Activated T-helper 1 cell treated with anti-CD3 and anti-CD28 coated beads, Interleukin-12 subunit alpha, Interleukin-12 subunit beta, Interleukin-2, Interleukin-4 antibody, amounts not matched to agents 30 ng/mL and 10 ng/mL and 1 ng/mL, durations not matched to agents 14 hours and 24 hours and 36 hours (primary cell): ENCODE results near the gene TMEM40. TPM values are rescaled to one million over a fixed set of nuclear protein-coding genes. Genes with fewer than 3 reads are reported as not detected.

ENCODE experiments used
- DNase-seq: peaks from one replicate; pipeline ENCODE4 v3.0.0; 2021; ENCODE audit warnings: low spot score
- H3K27ac Mint-ChIP-seq: one replicate; pipeline ENCODE4 v1.8.0; 2021; ENCODE audit warnings: mild to moderate bottlenecking, mixed read lengths
- H3K27me3 Mint-ChIP-seq: one replicate; pipeline ENCODE4 v1.8.0; 2022; ENCODE audit warnings: mild to moderate bottlenecking, moderate library complexity, mixed read lengths; ENCODE audit not compliant: insufficient read depth
- H3K36me3 Mint-ChIP-seq: one replicate; pipeline ENCODE4 v1.8.0; 2021; ENCODE audit warnings: low read depth, mixed read lengths
- H3K4me1 Mint-ChIP-seq: one replicate; pipeline ENCODE4 v1.8.0; 2021; ENCODE audit warnings: low read depth, mixed read lengths
- H3K4me3 Mint-ChIP-seq: one replicate; pipeline ENCODE4 v1.8.0; 2021; ENCODE audit warnings: mild to moderate bottlenecking, moderate library complexity, mixed read lengths
- H3K9me3 Mint-ChIP-seq: one replicate; pipeline ENCODE4 v1.8.0; 2021; ENCODE audit warnings: mixed read lengths
- intact Hi-C: fragments of 100-400 bp; cut with micrococcal nuclease; formaldehyde crosslinking; loops from one replicate; pipeline ENCODE4 v1.15.1; 2024
- total RNA-seq: library from RNA; stranded (reverse); gene quantifications from 2 replicates; pipeline ENCODE4 v1.2.3, GENCODE V29; 2022

Gene TMEM40
- total RNA-seq, 1 donor from 2014 or later: not detected

DNA sequence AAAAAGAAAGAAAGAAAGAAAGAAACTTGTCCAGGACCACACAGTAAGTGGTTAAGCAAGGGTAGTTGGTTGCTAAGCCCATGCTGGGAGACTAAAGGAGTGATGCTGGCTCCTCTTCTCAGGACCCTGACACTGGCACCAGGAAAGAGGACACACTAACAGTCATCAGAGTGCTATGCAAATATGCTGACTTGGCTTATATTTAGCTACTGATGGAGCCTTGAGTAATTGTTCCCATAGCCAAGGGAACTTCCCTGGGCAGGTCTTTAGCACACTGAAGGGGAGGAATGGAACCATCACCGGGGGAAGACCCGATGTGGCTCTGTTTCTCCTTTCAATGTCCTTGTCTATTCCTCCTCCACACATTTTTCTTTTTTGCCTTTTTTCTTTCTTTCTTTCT is 6.2 kb downstream of the TMEM40 start:
- H3K4me3 Mint-ChIP-seq: no peak overlapping the region
- no peaks in the 10 kb centered on the region for H3K36me3 Mint-ChIP-seq
- no peaks in the 10 kb centered on the region for H3K9me3 Mint-ChIP-seq
- DNase-seq: no peak
- peaks cover 7% of the 10 kb centered on the region for H3K4me1 Mint-ChIP-seq
- H3K27ac Mint-ChIP-seq: no peak overlapping the region
- intact Hi-C loops: no loop called here
- H3K27me3 Mint-ChIP-seq: peaks cover 4% of the 10 kb centered on the region

DNA sequence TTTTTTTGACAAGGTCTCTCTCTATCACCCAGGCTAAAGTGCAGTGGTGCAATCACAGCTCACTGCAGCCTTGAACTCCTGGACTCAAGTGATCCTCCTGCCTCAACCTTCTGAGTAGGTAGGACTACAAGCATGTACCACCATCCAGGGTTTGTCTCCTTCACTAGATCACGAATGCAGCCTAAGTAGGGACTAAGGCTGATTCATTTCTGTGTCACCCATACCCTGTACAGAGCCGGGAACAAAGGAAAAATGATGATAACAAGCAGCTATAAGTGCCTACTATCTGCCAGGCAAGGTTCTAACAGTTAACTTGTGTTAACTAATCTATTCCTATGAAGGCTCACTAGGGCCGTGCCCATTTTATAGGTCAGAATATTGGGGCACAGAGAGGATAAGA is 7.0 kb downstream of the TMEM40 start:
- intact Hi-C loops: no loop called here
- Mint-ChIP-seq H3K27me3 (peaks cover 4% of the 10 kb centered on the region), H3K27ac (no peak overlapping the region)

DNA sequence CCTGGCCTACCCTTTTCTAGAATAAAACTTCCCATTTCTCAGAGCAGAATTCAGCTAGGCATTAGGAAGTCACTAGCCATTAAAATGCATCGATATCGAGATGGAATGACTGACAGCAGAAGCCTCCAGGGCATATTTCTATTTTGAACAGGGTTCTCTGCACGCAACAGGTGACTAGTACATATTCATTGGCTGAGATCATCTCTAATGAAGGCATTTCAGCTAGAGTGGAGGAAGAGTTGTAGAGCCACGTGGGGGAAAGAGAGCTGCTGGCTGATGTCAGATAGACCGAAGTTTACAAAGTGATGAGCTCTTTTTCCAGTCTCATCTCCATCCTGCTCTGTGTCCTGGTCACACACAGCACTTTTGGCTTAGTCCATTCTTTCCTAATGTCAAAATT is 7.5 kb downstream of the TMEM40 start:
- Mint-ChIP-seq H3K4me3 (no peak overlapping the region), H3K36me3 (no peaks in the 10 kb centered on the region)

More for the DNA sequence above, 7.0 kb downstream of the TMEM40 start:
- DNase-seq: no peak
- Mint-ChIP-seq H3K4me3 (no peak overlapping the region), H3K36me3 (no peaks in the 10 kb centered on the region), H3K9me3 (no peaks in the 10 kb centered on the region), H3K4me1 (peaks cover 7% of the 10 kb centered on the region)

DNA sequence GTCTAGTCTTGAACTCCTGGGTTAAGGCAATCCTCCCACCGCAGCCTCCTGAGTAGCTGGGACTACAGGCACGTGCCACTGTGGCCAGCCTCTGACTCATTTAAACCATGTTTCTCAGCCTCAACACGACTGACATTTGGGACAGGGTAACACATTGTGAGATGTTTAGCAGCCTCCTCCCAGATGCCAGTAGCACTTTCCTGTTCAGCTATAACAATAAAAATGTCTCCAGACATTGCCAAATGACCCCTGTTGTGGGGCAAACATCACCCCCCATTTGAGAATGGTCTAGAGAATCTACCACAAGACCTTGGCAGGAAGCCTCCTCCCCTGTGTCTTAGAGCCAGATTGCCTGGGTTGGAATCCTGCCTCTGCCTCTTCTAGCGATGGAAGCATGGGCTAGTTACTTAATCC is 8.4 kb downstream of the TMEM40 start:
- intact Hi-C loops: no loop called here
- H3K27ac Mint-ChIP-seq: no peak overlapping the region
- H3K4me1 Mint-ChIP-seq: peaks cover 7% of the 10 kb centered on the region
- H3K9me3 Mint-ChIP-seq: no peaks in the 10 kb centered on the region
- H3K36me3 Mint-ChIP-seq: no peaks in the 10 kb centered on the region
- DNase-seq: no peak
- H3K27me3 Mint-ChIP-seq: peaks cover 6% of the 10 kb centered on the region
- H3K4me3 Mint-ChIP-seq: no peak overlapping the region

More for the DNA sequence above, 7.5 kb downstream of the TMEM40 start:
- Mint-ChIP-seq H3K27me3 (peaks cover 4% of the 10 kb centered on the region), H3K9me3 (no peaks in the 10 kb centered on the region), H3K27ac (no peak overlapping the region), H3K4me1 (peaks cover 7% of the 10 kb centered on the region)
- no peak for DNase-seq
- intact Hi-C loops: no loop called here

DNA sequence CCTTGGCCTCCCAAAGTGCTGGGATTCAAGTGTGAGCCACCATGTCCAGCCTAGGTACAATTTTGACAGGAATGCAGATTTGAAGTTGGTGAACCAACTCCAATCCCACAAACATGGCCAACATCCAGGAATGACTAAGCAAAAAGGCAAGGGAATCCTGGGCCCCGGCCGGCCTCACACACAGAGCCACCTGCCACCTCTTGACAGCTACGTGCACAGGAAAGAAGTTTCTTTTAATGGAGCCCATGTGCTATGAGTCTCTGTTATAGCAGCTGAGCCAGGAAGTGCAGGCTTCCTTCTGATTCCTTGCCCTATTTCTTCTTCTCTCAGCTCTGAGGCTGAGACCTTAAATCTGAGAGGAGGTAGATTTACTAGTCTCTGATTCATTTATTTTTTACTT is 8.8 kb downstream of the TMEM40 start:
- Mint-ChIP-seq H3K9me3 (no peaks in the 10 kb centered on the region), H3K36me3 (no peaks in the 10 kb centered on the region), H3K4me3 (no peak overlapping the region), H3K27me3 (peaks cover 6% of the 10 kb centered on the region), H3K27ac (no peak overlapping the region), H3K4me1 (peaks cover 7% of the 10 kb centered on the region)
- no peak for DNase-seq
- intact Hi-C loops: no loop called here

DNA sequence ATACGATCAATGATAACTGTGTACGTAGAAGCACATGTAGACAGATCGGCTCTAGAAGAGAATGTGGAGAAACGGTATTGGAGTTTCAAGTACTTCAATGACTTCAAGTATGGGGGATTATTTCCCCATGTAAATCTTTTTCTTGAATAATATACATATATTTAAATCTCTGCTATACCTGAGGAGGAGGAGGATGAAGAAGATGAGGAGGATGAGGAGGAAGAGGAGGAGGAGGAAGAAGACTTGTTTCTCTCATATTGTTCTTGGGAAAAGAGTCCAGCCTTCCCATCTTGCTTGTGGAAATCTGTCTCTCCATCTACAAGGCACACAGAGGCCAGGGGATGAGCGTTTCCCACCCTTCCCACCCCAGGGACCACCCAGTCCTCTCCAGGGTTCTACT is 10.6 kb downstream of the TMEM40 start:
- Mint-ChIP-seq H3K9me3 (no peaks in the 10 kb centered on the region), H3K4me1 (peaks cover 7% of the 10 kb centered on the region), H3K27me3 (peaks cover 5% of the 10 kb centered on the region), H3K4me3 (no peak overlapping the region), H3K36me3 (no peaks in the 10 kb centered on the region), H3K27ac (no peak overlapping the region)
- intact Hi-C loops: no loop called here
- DNase-seq: no peak

DNA sequence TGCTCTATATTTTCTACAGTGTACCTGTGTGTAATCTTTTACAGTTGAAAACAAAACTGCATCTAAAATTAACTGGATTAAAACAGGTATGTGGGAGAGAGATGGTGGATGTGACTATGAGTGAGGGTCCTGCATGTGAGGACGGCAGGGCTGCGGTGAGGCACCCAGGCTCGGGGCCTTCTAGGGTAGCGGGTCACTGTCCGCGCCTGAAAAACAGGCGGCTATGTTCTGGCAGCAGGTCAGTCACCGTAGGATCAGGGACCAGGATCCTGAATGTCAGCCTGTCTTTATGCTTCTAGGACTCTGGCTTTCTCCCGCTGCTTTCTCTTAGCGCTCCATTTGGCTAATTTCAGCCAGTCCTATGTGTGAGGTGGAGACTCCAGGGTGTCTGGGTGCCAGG is 12.6 kb downstream of the TMEM40 start:
- H3K36me3 Mint-ChIP-seq: no peaks in the 10 kb centered on the region
- no peaks in the 10 kb centered on the region for H3K9me3 Mint-ChIP-seq
- H3K4me3 Mint-ChIP-seq: no peak overlapping the region
- peaks cover 7% of the 10 kb centered on the region for H3K4me1 Mint-ChIP-seq
- H3K27me3 Mint-ChIP-seq: peaks cover 5% of the 10 kb centered on the region
- DNase-seq: no peak
- intact Hi-C loops: no loop called here
- H3K27ac Mint-ChIP-seq: no peak overlapping the region

DNA sequence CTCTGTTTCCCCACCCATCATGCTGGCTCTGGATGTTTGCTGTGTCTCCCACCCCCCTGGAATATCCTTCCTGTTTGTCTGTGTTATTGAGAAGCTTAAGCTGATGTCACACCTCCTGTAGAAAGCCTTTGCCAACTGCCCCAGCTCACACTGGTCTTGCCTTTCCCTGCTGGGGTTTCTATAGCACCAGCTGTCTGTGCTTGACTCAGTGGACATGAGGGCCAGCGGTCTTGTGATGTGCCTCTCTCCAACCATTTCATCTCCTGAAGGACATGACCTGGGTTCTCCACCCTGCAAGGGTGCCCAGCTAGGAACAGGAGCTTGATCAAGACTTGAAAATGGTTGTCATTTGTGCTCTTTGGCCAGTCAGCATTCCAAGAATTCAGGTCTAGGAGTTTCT is 14.7 kb downstream of the TMEM40 start:
- H3K27ac Mint-ChIP-seq: no peak overlapping the region
- H3K9me3 Mint-ChIP-seq: no peaks in the 10 kb centered on the region
- DNase-seq: no peak
- H3K27me3 Mint-ChIP-seq: peaks cover 8% of the 10 kb centered on the region
- no peaks in the 10 kb centered on the region for H3K36me3 Mint-ChIP-seq
- H3K4me1 Mint-ChIP-seq: no peaks in the 10 kb centered on the region
- intact Hi-C loops: no loop called here
- H3K4me3 Mint-ChIP-seq: no peak overlapping the region

DNA sequence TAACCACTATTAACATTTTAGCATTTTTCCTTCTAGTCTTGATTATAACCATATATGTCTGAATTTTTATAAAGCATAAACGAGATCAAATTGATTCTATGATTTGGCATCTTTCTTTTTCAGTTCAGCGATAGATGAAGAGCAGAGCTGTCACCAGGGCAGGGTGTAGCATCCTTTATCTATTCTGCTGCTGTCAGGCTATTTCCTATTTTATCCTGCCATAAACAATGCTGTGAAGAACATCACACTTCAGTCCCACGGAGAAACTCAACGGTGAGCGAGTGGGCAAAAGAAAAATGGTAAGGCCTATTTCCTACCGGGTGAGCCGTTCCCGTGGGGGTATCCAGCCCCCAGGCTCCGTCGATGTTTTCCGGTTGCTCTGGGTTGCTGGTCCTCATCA is 15.5 kb downstream of the TMEM40 start:
- Mint-ChIP-seq H3K4me1 (no peaks in the 10 kb centered on the region), H3K4me3 (no peak overlapping the region), H3K36me3 (no peaks in the 10 kb centered on the region), H3K27me3 (peaks cover 8% of the 10 kb centered on the region), H3K27ac (no peak overlapping the region), H3K9me3 (no peaks in the 10 kb centered on the region)
- DNase-seq: no peak
- intact Hi-C loops: no loop called here

DNA sequence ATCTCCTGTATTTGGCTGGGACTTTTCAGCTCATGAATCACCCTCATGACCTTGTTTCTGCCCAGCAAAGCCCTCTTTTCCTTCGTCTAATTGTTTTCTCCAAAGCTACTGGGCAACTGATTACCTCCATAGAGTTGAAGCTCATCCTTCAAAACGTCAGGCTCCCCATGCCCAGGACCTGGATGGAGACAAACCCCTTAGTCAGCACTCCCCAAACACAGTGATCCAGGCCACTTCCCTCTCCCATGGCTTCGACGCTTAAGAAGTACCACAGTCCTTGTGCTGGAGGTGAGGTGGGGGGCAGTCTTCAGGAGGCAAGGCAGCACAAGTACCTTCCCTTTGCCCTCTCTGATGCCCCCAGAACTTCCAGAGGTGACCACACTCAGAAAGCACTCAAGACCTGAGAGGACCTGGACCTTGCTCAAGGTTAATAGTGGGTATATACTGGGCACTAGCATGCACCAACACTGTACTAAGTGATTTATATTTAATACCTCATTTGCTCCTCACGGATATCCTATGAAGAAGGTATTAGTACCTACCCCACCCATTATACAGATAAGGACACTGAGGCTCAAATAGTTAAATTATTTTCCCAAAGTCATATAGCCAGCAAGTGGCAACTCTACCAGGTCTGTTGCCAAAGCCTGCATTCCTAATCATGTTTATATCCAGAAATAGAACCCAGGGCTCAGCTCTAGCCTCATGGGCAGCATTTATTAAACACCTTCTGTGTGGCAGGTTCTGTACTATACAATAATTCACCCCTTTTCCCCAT is 16.5 kb downstream of the TMEM40 start:
- Mint-ChIP-seq H3K4me3 (no peak overlapping the region), H3K36me3 (no peaks in the 10 kb centered on the region), H3K27ac (no peak overlapping the region), H3K9me3 (no peaks in the 10 kb centered on the region), H3K4me1 (no peaks in the 10 kb centered on the region), H3K27me3 (peaks cover 8% of the 10 kb centered on the region)
- no peak for DNase-seq
- intact Hi-C loops: no loop called here

DNA sequence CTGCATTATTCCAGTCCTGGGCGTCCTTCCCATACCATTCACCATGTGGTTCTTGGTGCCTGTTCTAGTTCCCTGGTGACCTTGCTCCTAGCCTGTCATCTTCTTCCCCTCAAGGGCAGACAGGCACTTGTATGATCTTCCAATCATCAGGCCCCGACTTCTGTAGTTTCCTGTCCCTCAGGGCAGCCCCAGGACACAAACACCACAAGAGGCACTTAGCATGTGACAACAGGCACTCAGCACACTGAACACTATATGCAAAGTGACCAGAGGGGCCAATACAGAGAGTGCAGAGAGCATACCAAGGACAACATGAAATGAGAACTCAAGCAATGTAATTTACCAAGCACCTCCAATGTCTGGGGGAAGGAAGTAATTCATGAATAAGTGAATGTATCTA is 17.9 kb downstream of the TMEM40 start:
- Mint-ChIP-seq H3K4me1 (no peaks in the 10 kb centered on the region), H3K36me3 (no peaks in the 10 kb centered on the region), H3K27ac (no peak overlapping the region), H3K4me3 (no peak overlapping the region), H3K27me3 (peaks cover 5% of the 10 kb centered on the region), H3K9me3 (no peaks in the 10 kb centered on the region)
- intact Hi-C loops: no loop called here
- no peak for DNase-seq

DNA sequence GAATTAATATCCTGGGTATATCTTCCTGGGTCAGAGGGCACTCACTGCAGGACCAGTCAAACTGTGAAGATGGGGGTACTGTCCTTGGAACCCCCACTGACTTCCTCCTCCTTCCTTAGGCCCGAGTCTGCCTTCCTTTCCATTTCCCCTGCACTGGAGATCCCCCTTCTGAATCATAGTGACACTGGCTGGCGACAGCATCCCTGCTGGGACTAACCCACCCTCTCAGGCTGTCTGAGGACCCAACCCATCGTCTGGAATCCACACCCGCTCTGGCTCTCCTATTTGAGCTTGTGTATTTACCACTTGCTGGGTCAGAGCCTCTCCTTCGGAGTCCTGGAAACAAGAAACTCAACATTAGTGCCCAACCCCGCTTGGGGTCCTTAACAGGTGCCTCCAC is 21.2 kb downstream of the TMEM40 start:
- intact Hi-C loops: no loop called here
- no peak overlapping the region for H3K27ac Mint-ChIP-seq
- DNase-seq: no peak
- H3K27me3 Mint-ChIP-seq: peaks cover 4% of the 10 kb centered on the region
- H3K4me3 Mint-ChIP-seq: no peak overlapping the region
- no peaks in the 10 kb centered on the region for H3K36me3 Mint-ChIP-seq
- H3K4me1 Mint-ChIP-seq: no peaks in the 10 kb centered on the region
- H3K9me3 Mint-ChIP-seq: no peaks in the 10 kb centered on the region

DNA sequence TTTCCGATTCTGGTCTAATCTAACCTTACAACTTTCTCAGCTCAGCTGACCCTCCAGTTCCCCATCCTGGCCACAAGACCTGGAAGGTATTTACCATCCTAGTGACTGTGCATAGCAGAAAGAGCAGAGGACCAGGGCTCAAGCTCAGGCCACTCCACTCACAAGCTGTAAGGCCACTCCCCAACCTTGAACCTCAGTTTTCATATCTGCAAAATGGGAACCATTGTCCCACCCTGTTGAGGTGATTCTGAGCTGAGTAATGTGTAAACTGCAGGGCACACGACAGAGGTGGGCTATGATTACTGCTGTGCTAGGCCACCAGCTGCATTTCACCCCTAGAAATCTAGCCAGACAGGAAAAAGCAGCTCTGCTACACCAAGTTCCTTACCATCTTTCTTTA is 21.7 kb downstream of the TMEM40 start:
- H3K36me3 Mint-ChIP-seq: no peaks in the 10 kb centered on the region
- intact Hi-C loops: no loop called here
- H3K4me3 Mint-ChIP-seq: no peak overlapping the region
- H3K27me3 Mint-ChIP-seq: peaks cover 4% of the 10 kb centered on the region
- no peak for DNase-seq
- H3K9me3 Mint-ChIP-seq: no peaks in the 10 kb centered on the region
- H3K27ac Mint-ChIP-seq: no peak overlapping the region
- H3K4me1 Mint-ChIP-seq: no peaks in the 10 kb centered on the region

DNA sequence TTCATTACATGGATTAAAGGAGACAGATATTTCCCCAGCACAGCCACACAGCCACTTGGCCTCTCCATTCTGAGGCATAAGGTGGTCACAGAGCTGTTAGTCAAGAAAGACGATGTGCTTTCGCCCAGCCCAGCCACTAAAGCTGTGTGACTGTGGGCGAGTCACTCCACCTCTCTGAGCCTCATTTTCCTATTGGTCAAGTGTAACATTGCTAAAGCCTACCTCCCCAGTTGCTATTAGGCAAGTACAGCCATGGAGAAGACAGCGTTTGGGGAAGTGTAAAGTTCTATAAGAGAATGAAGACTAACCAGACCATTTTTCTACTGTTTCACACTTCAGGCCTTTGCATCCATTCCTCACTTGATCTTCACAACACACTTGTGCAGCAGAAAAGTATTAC is 24.1 kb downstream of the TMEM40 start:
- Mint-ChIP-seq H3K4me3 (no peak overlapping the region), H3K36me3 (no peaks in the 10 kb centered on the region), H3K27ac (no peak overlapping the region), H3K9me3 (no peaks in the 10 kb centered on the region), H3K27me3 (peaks cover 2% of the 10 kb centered on the region), H3K4me1 (no peaks in the 10 kb centered on the region)
- intact Hi-C loops: no loop called here
- DNase-seq: no peak
